Calu3 (cell line): ENCODE measurements around the gene BATF2. TPM values are rescaled to one million over a fixed set of nuclear protein-coding genes. Genes with fewer than 3 reads are reported as not detected.

Source experiments
- Bru-seq: library from RNA; stranded (reverse); fragments of 400-500 nt; gene quantifications from one replicate; lab custom pipeline; 2021; lab: Mats Ljungman, UMichigan
- BruChase-seq, 2 experiments: library from RNA; stranded (reverse); fragments of 400-500 nt; gene quantifications; one replicate each; lab custom pipeline; 2021; lab: Mats Ljungman, UMichigan
- BruUV-seq: library from RNA; stranded (reverse); fragments of 400-500 nt; replicated peaks from 2 replicates; lab custom pipeline; 2021; lab: Mats Ljungman, UMichigan
- CTCF ChIA-PET: fragments of 300-600 bp; sonication (Branson Sonifier 250); formaldehyde crosslinking; loops from one replicate; lab custom pipeline; 2022; ENCODE audit warnings: antibody characterized with exemption; lab: Charles Lee
- DNase-seq: peaks from one replicate; pipeline ENCODE4 v3.0.0; 2022
- H3K27ac Mint-ChIP-seq: one replicate; pipeline ENCODE4 v1.8.0; 2022; ENCODE audit warnings: mixed read lengths; ENCODE audit not compliant: unreplicated experiment
- H3K27me3 Mint-ChIP-seq: one replicate; pipeline ENCODE4 v1.8.0; 2022; ENCODE audit warnings: mixed read lengths; ENCODE audit not compliant: unreplicated experiment
- H3K36me3 Mint-ChIP-seq: one replicate; pipeline ENCODE4 v1.8.0; 2022; ENCODE audit warnings: mild to moderate bottlenecking, moderate library complexity, mixed read lengths; ENCODE audit not compliant: insufficient read depth, unreplicated experiment
- H3K4me1 Mint-ChIP-seq: one replicate; pipeline ENCODE4 v1.8.0; 2022; ENCODE audit warnings: mild to moderate bottlenecking, low read depth, mixed read lengths; ENCODE audit not compliant: unreplicated experiment
- H3K4me3 Mint-ChIP-seq: one replicate; pipeline ENCODE4 v1.8.0; 2022; ENCODE audit warnings: mild to moderate bottlenecking, low read depth, moderate library complexity, mixed read lengths; ENCODE audit not compliant: unreplicated experiment
- H3K9me3 Mint-ChIP-seq: one replicate; pipeline ENCODE4 v1.8.0; 2022; ENCODE audit warnings: low read depth, mixed read lengths; ENCODE audit not compliant: unreplicated experiment
- CTCF ChIP-seq: fragments of 200-600 bp; IDR thresholded peaks from one replicate; pipeline ENCODE4 v1.8.0; 2022; ENCODE audit warnings: antibody characterized with exemption; ENCODE audit not compliant: unreplicated experiment
- intact Hi-C: fragments of 100-400 bp; cut with micrococcal nuclease; formaldehyde crosslinking; loops from one replicate; pipeline ENCODE4 v1.10.0; 2022; ENCODE audit not compliant: unreplicated experiment
- long read RNA-seq: library from polyadenylated mRNA; stranded (forward); transcript quantifications from one replicate; pipeline ENCODE4 v2.0.0, GENCODE V29; 2022
- total RNA-seq: library from RNA; stranded (reverse); gene quantifications from 2 replicates; pipeline ENCODE4 v1.2.3, GENCODE V29; 2022

The BATF2 gene
- total RNA-seq (4.5 and 11.3 TPM in 2 replicates), Bru-seq, nascent RNA (percentile 55 among the genes with signal in this experiment), BruChase-seq, experiment 1, labeled RNA remaining after a 6-hour chase (percentile 49 among the genes with signal in this experiment), BruChase-seq, experiment 2, labeled RNA remaining after a 2-hour chase (percentile 41 among the genes with signal in this experiment)
- long read RNA-seq, transcript BATF2-203 (1 exons, 2,569 nt) = major isoform, 5 of 11 reads
- long read RNA-seq, transcript BATF2-201 (3 exons, 2,142 nt) = major isoform, 5 of 11 reads
- long read RNA-seq, partial matches to known transcripts = 0 of 11 reads
- long read RNA-seq, other reads (novel, unspliced or antisense) = 1 of 11 reads

- H3K4me1 Mint-ChIP-seq = peaks cover 28% of the 10 kb centered on the region
- BruUV-seq = no TSS peak
- peak; percentile 84 for DNase-seq
- no peak for TF ChIP-seq CTCF
- intact Hi-C loops = loop anchor here (5.0 kb wide), 2 partner anchors 80 to 150 kb away; partner anchors contain the start of gene ATG2A
- no peaks in the 10 kb centered on the region for H3K27me3 Mint-ChIP-seq
- H3K27ac Mint-ChIP-seq = peak within 1 kb of the TSS; percentile 82
- peaks cover 12% of the 10 kb centered on the region for H3K36me3 Mint-ChIP-seq
- CTCF ChIA-PET = interaction anchor here (0.5 to 2.1 kb wide), 15 partner anchors 10 to 209 kb away, joined by 3 to 12 read pairs (median 4); partner anchors contain the start of genes ARL2, CDC42BPG, EHD1 and MAJIN
- H3K9me3 Mint-ChIP-seq = no peaks in the 10 kb centered on the region
- H3K4me3 Mint-ChIP-seq = peak within 1 kb of the TSS; percentile 68
These were observed at the start of gene BATF2 for GRCh38 chr11:64996710-64997380. Gene BATF2, minus strand, starts transcription at chr11:64996971. Its CDS starts 57 bp downstream, at chr11:64996914.

- no peak for TF ChIP-seq CTCF
These were observed 49.0 kb upstream of the BATF2 start for GRCh38 chr11:65045728-65046127.

GRCh38 chr11:65045061-65045460 lies 48.3 kb upstream of the BATF2 start:
- Mint-ChIP-seq H3K27me3 (no peaks in the 10 kb centered on the region), H3K27ac (no peak overlapping the region), H3K4me3 (no peak overlapping the region), H3K9me3 (no peaks in the 10 kb centered on the region), H3K36me3 (peaks cover 31% of the 10 kb centered on the region), H3K4me1 (no peaks in the 10 kb centered on the region)
- intact Hi-C loops = no loop called here
- no peak for TF ChIP-seq CTCF
- DNase-seq = no peak
- CTCF ChIA-PET = no interaction called here
- BruUV-seq = no TSS peak

More at GRCh38 chr11:65045728-65046127, 49.0 kb upstream of the BATF2 start:
- intact Hi-C loops = no loop called here
- Mint-ChIP-seq H3K27me3 (no peaks in the 10 kb centered on the region), H3K4me1 (no peaks in the 10 kb centered on the region), H3K4me3 (no peak overlapping the region), H3K36me3 (peaks cover 26% of the 10 kb centered on the region), H3K27ac (no peak overlapping the region), H3K9me3 (no peaks in the 10 kb centered on the region)
- no TSS peak for BruUV-seq
- no peak for DNase-seq
- CTCF ChIA-PET = no interaction called here

GRCh38 chr11:65043881-65044501 lies 47.2 kb upstream of the BATF2 start:
- no peak overlapping the region for H3K4me3 Mint-ChIP-seq
- no TSS peak for BruUV-seq
- no peaks in the 10 kb centered on the region for H3K4me1 Mint-ChIP-seq
- H3K36me3 Mint-ChIP-seq = peaks cover 31% of the 10 kb centered on the region
- no peaks in the 10 kb centered on the region for H3K27me3 Mint-ChIP-seq
- no peak for TF ChIP-seq CTCF
- CTCF ChIA-PET = interaction anchor here (0.6 kb wide), 1 partner anchor 125 kb away, joined by 4 read pairs; no protein-coding TSS in a partner anchor
- H3K27ac Mint-ChIP-seq = no peak overlapping the region
- no peaks in the 10 kb centered on the region for H3K9me3 Mint-ChIP-seq
- intact Hi-C loops = no loop called here
- DNase-seq = no peak
